GM12891 (cell line): ENCODE measurements around the gene ZNF132.
"Not testable (repeated sequence)": the region's sequence is repeated elsewhere in the genome, so short reads cannot be mapped to it uniquely, and the experiment has no call there.

Source experiments
- PAX5 ChIP-seq: IDR thresholded peaks from 2 replicates; pipeline ENCODE4 v1.6.1; 2011; ENCODE audit warnings: low read length, moderate library complexity, mild to moderate bottlenecking; ENCODE audit not compliant: insufficient read depth, severe bottlenecking
- POLR2A ChIP-seq: IDR thresholded peaks from 2 replicates; pipeline ENCODE4 v1.6.1; 2011; ENCODE audit warnings: low read depth, low read length, control low read depth
- POLR2AphosphoS5 ChIP-seq: IDR thresholded peaks from 2 replicates; pipeline ENCODE4 v1.6.1; 2011; ENCODE audit warnings: low read depth, low read length, control low read depth
- POU2F2 ChIP-seq: IDR thresholded peaks from 2 replicates; pipeline ENCODE4 v1.6.1; 2011; ENCODE audit warnings: low read depth, mild to moderate bottlenecking, control low read depth, low read length, moderate library complexity
- SPI1 ChIP-seq: IDR thresholded peaks from 2 replicates; pipeline ENCODE4 v1.6.1; 2011; ENCODE audit warnings: low read depth, low read length, control low read depth
- TAF1 ChIP-seq: IDR thresholded peaks from 2 replicates; pipeline ENCODE4 v1.6.1; 2011; ENCODE audit warnings: low read depth, low read length, control low read depth

GRCh38 chr19:58470837-58471543 is 31.0 kb upstream of the ZNF132 start:
- not testable (repeated sequence) for TF ChIP-seq POLR2AphosphoS5, POLR2A, SPI1, TAF1, PAX5, POU2F2
